Activated CD4-positive, alpha-beta memory T cell treated with anti-CD3 and anti-CD28 coated beads, Interleukin-2, amount 10 ng/mL, durations not matched to agents 7 days and 5 days (primary cell): ENCODE data around the gene PCDHGA1. TPM values are rescaled to one million over a fixed set of nuclear protein-coding genes. Genes with fewer than 3 reads are reported as not detected.
"Not testable (repeated sequence)": the region's sequence is repeated elsewhere in the genome, so short reads cannot be mapped to it uniquely, and the experiment has no call there.

Experiments
- CTCF ChIA-PET: fragments of 350-600 bp; sonication (Branson Sonifier 250); formaldehyde crosslinking; loops from one replicate; lab custom pipeline; 2021; ENCODE audit warnings: antibody characterized with exemption, inconsistent platforms; lab: Charles Lee
- POLR2A ChIA-PET: fragments of 350-600 bp; sonication (Branson Sonifier 250); formaldehyde crosslinking; loops from one replicate; lab custom pipeline; 2021; ENCODE audit warnings: antibody characterized with exemption; lab: Charles Lee
- DNase-seq: peaks from one replicate; pipeline ENCODE4 v3.0.0-alpha.2; 2020
- H3K27ac Mint-ChIP-seq: one replicate; pipeline ENCODE4 v1.8.0; 2021; ENCODE audit warnings: mild to moderate bottlenecking, mixed read lengths
- H3K27me3 Mint-ChIP-seq: one replicate; pipeline ENCODE4 v1.8.0; 2021; ENCODE audit warnings: mixed read lengths
- H3K36me3 Mint-ChIP-seq: one replicate; pipeline ENCODE4 v1.8.0; 2021; ENCODE audit warnings: low read depth, mixed read lengths
- H3K4me1 Mint-ChIP-seq: one replicate; pipeline ENCODE4 v1.8.0; 2021; ENCODE audit warnings: mixed read lengths
- H3K4me3 Mint-ChIP-seq: one replicate; pipeline ENCODE4 v1.8.0; 2021; ENCODE audit warnings: mild to moderate bottlenecking, mixed read lengths
- H3K9me3 Mint-ChIP-seq: one replicate; pipeline ENCODE4 v1.8.0; 2021; ENCODE audit warnings: mixed read lengths
- total RNA-seq, 2 experiments: library from RNA; stranded (reverse); gene quantifications; one replicate each; pipeline ENCODE4 v1.2.3, GENCODE V29; 2021

Gene PCDHGA1
- total RNA-seq, 2 experiments from 2014 or later, result 0.05 TPM; not detected in 1

DNA sequence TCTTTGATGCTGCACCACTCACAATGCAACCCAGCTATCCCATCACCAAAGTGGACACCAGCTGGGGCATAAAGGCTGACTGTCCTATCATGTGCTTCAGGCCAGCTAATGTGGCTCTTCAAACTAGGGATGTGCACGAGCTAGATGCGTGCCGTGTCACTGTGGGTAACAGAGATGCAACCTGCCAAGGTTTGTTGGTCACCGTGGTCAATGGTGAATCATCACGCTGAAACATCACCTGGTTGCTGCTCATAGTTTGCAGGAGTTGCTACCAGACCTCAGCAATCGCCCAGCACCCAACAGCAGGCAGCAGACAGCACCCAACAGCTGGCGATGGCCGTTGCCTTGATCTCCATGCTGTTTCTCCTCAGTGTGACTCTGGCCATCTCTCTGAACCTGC, 2.1 kb upstream of the PCDHGA1 start:
- ChIA-PET POLR2A (interaction anchor here (1.0 to 1.1 kb wide), 2 partner anchors 8 to 14 kb away, joined by 3 to 9 read pairs; partner anchors contain the start of gene TAF7), CTCF (interaction anchor here (0.9 to 4.0 kb wide), 2 partner anchors 8 to 10 kb away, joined by 4 to 30 read pairs; partner anchors contain the start of gene TAF7)
- no peak overlapping the region for H3K4me3 Mint-ChIP-seq

GRCh38 chr5:141332571-141332970, 2.3 kb downstream of the PCDHGA1 start:
- POLR2A ChIA-PET, result interaction anchor here (3.9 kb wide), 1 partner anchor 13 kb away, joined by 16 read pairs; the partner anchor contains the start of gene TAF7
- CTCF ChIA-PET, H3K4me1 Mint-ChIP-seq, H3K36me3 Mint-ChIP-seq, H3K27ac Mint-ChIP-seq, H3K4me3 Mint-ChIP-seq, DNase-seq: not testable (repeated sequence)
- H3K9me3 Mint-ChIP-seq, result peaks cover 15% of the 10 kb centered on the region
- peaks cover 30% of the 10 kb centered on the region for H3K27me3 Mint-ChIP-seq

More for the DNA sequence above, 2.1 kb upstream of the PCDHGA1 start:
- Mint-ChIP-seq H3K27ac (no peak overlapping the region), H3K27me3 (peaks cover 19% of the 10 kb centered on the region), H3K36me3 (peaks cover 4% of the 10 kb centered on the region), H3K9me3 (peaks cover 3% of the 10 kb centered on the region), H3K4me1 (peaks cover 5% of the 10 kb centered on the region)
- no peak for DNase-seq

- DNase-seq, result no peak
- peaks cover 20% of the 10 kb centered on the region for H3K9me3 Mint-ChIP-seq
- H3K4me3 Mint-ChIP-seq, result no peak within 1 kb of the TSS
- POLR2A ChIA-PET, result interaction anchor here (1.0 kb wide), 1 partner anchor 18 kb away, joined by 5 read pairs; the partner anchor contains the start of gene TAF7
- H3K27ac Mint-ChIP-seq, result no peak within 1 kb of the TSS
- peaks cover 26% of the 10 kb centered on the region for H3K27me3 Mint-ChIP-seq
- CTCF ChIA-PET, result interaction anchor here (0.7 to 2.9 kb wide), 6 partner anchors 8 to 174 kb away, joined by 3 to 14 read pairs (median 4); partner anchors contain the start of genes PCDHGA1, PCDHGA10 and TAF7
- no peaks in the 10 kb centered on the region for H3K4me1 Mint-ChIP-seq
- no peaks in the 10 kb centered on the region for H3K36me3 Mint-ChIP-seq
These were observed 8.4 kb downstream of the PCDHGA1 start, which contains the start of gene PCDHGA2 for GRCh38 chr5:141338538-141339306. Gene PCDHGA2 (plus strand): TSS chr5:141338760.

GRCh38 chr5:141340781-141341354, 10.6 kb downstream of the PCDHGA1 start:
- H3K27ac Mint-ChIP-seq, CTCF ChIA-PET, H3K4me1 Mint-ChIP-seq, DNase-seq, H3K36me3 Mint-ChIP-seq, H3K4me3 Mint-ChIP-seq, POLR2A ChIA-PET: not testable (repeated sequence)
- peaks cover 25% of the 10 kb centered on the region for H3K9me3 Mint-ChIP-seq
- H3K27me3 Mint-ChIP-seq, result peaks cover 14% of the 10 kb centered on the region

DNA sequence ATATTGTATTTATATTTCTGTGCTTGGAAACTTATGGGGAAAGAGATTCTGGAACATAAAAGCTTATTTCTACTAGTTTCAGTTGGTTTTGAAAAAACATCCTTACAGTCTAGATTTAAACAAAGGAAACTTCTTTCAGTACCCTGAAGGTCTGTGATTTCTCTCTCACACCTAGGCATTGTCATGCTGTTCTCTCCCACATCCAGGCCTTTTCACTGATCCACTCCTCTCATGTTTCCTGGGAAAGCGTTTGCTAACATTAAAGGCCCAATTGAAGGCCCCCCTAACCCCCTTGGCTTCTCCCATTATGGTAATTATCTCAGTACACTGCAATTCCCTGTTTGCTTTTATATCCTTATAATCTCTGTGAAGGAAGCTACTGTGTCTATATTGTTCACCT, 12.5 kb downstream of the PCDHGA1 start:
- ChIA-PET POLR2A (interaction anchor here (0.6 kb wide), 2 partner anchors 59 to 92 kb away, joined by 3 read pairs; no protein-coding TSS in a partner anchor), CTCF (interaction anchor here (1.7 to 2.7 kb wide), 2 partner anchors 22 to 79 kb away, joined by 3 to 12 read pairs; partner anchors contain the start of gene TAF7)
- H3K27ac Mint-ChIP-seq, result no peak overlapping the region
- DNase-seq, result no peak
- peaks cover 31% of the 10 kb centered on the region for H3K9me3 Mint-ChIP-seq
- H3K36me3 Mint-ChIP-seq, result peaks cover 5% of the 10 kb centered on the region
- no peaks in the 10 kb centered on the region for H3K4me1 Mint-ChIP-seq
- H3K27me3 Mint-ChIP-seq, result peaks cover 13% of the 10 kb centered on the region
- no peak overlapping the region for H3K4me3 Mint-ChIP-seq

DNA sequence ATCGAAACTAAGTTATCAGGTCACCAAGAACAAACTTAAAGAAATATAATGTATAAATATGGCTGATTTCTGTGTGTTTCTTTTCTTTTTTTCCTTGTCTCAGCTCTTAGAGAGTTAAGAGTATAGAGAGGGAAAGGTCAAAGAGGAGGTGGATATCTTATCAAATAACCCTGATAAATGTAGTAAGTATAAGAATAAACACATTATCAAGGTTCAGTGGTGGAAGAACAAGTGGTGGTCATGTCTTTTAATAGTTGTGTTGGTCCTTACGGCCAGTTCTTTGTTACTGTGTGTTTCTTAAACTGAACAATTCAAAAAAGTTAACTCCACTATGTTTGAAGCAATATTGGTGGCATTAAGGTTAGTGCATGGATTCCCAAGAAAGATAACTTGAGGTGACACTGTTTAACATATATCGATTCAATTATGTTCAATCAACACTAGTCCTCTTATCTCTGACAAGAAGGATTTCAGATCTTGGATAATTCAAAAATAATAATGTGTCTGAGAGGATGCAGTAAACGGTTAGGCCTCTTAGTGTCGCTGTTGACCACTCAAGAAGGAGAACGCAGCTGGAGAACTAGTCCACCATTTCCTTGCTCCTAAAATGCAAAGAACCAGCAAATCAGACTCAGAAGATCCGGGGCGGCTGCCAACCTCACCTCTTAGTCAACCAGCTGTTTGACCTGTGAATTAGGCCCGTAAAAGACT, 13.1 kb downstream of the PCDHGA1 start, which contains the start of gene PCDHGA3:
Gene PCDHGA3 (plus strand): TSS at position 588 of the 711 bp plus-strand sequence. CDS start 205 bp downstream, outside the sequence.
- peaks cover 9% of the 10 kb centered on the region for H3K27me3 Mint-ChIP-seq
- POLR2A ChIA-PET, result interaction anchor here (0.6 kb wide), 1 partner anchor 59 kb away, joined by 3 read pairs; no protein-coding TSS in a partner anchor

DNA sequence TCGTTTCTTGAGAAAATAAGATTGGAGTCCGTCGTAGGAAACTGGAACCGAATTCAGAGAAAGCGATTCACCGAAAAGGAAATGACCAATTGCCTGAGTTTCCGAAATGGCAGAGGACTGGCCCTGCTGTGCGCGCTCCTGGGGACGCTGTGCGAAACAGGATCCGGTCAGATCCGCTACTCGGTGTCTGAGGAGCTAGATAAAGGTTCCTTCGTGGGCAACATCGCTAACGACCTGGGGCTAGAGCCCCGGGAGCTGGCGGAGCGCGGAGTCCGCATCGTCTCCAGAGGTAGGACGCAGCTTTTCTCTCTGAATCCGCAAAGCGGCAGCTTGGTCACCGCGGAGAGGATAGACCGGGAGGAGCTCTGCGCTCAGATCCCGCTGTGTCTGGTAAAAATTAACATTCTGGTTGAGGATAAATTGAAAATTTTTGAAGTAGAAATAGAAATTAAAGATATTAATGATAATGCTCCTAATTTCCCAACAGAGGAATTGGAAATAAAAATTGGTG, 13.7 kb downstream of the PCDHGA1 start:
- POLR2A ChIA-PET, result no interaction called here
- peaks cover 5% of the 10 kb centered on the region for H3K36me3 Mint-ChIP-seq
- CTCF ChIA-PET, result interaction anchor here (0.9 to 2.7 kb wide), 3 partner anchors 24 to 77 kb away, joined by 3 to 12 read pairs (median 3); partner anchors contain the start of gene TAF7
- DNase-seq, result no peak
- peaks cover 5% of the 10 kb centered on the region for H3K27me3 Mint-ChIP-seq
- H3K27ac Mint-ChIP-seq, result no peak overlapping the region
- H3K4me1 Mint-ChIP-seq, result no peaks in the 10 kb centered on the region
- peak overlapping the region; percentile 44 for H3K4me3 Mint-ChIP-seq
- H3K9me3 Mint-ChIP-seq, result peaks cover 31% of the 10 kb centered on the region

More for the DNA sequence above, 13.1 kb downstream of the PCDHGA1 start, which contains the start of gene PCDHGA3:
- Mint-ChIP-seq H3K4me3 (peak within 1 kb of the TSS; percentile 44), H3K9me3 (peaks cover 31% of the 10 kb centered on the region), H3K27ac (no peak within 1 kb of the TSS), H3K4me1 (no peaks in the 10 kb centered on the region), H3K36me3 (peaks cover 5% of the 10 kb centered on the region)
- CTCF ChIA-PET, result interaction anchor here (0.5 to 2.7 kb wide), 5 partner anchors 13 to 78 kb away, joined by 3 to 12 read pairs (median 3); partner anchors contain the start of gene TAF7
- DNase-seq, result no peak

GRCh38 chr5:141345327-141345726, 15.0 kb downstream of the PCDHGA1 start:
- peaks cover 2% of the 10 kb centered on the region for H3K4me1 Mint-ChIP-seq
- ChIA-PET POLR2A (no interaction called here), CTCF (no interaction called here)
- DNase-seq, result no peak
- H3K9me3 Mint-ChIP-seq, result peaks cover 27% of the 10 kb centered on the region
- no peak overlapping the region for H3K4me3 Mint-ChIP-seq
- H3K27me3 Mint-ChIP-seq, result peaks cover 3% of the 10 kb centered on the region
- H3K36me3 Mint-ChIP-seq, result peaks cover 7% of the 10 kb centered on the region
- H3K27ac Mint-ChIP-seq, result no peak overlapping the region

- CTCF ChIA-PET, H3K27me3 Mint-ChIP-seq, POLR2A ChIA-PET, H3K27ac Mint-ChIP-seq, H3K4me1 Mint-ChIP-seq, H3K36me3 Mint-ChIP-seq, H3K4me3 Mint-ChIP-seq, DNase-seq: not testable (repeated sequence)
- H3K9me3 Mint-ChIP-seq, result peaks cover 27% of the 10 kb centered on the region
These were observed 15.7 kb downstream of the PCDHGA1 start for GRCh38 chr5:141346017-141346416.

DNA sequence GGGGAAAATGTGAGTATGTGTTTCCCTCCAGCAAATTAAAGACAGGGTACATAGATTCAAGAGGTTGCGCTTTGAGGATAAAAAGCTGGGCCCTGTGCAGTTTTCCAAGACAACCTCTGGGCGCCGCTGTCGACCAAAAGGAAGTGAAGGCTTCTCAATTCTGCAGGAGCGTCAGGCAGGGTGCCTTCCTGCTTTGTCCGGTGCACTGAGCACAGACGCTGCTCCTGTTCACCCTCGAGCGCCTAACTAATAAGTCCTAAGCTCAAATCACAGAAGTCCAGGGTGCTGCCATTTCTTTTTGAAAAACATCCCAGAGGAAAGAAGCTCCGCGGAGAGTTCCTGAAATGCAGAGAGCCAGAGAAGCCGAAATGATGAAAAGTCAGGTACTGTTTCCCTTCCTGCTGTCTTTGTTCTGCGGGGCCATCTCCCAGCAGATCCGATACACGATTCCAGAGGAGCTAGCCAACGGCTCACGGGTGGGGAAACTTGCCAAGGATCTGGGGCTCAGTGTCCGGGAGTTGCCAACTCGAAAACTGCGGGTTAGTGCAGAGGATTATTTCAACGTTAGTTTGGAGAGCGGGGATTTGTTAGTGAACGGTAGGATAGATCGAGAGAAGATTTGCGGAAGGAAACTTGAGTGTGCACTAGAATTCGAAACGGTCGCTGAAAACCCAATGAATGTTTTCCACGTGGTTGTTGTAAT, 19.8 kb downstream of the PCDHGA1 start, which contains the start of gene PCDHGB1:
Gene PCDHGB1 (plus strand): TSS at position 183 of the 703 bp plus-strand sequence. CDS start 162 bp downstream, at position 345.
- peaks cover 10% of the 10 kb centered on the region for H3K27me3 Mint-ChIP-seq
- POLR2A ChIA-PET, result interaction anchor here (1.0 kb wide), 1 partner anchor 29 kb away, joined by 3 read pairs; the partner anchor contains the start of gene TAF7
- H3K9me3 Mint-ChIP-seq, result peaks cover 20% of the 10 kb centered on the region
- peaks cover 8% of the 10 kb centered on the region for H3K36me3 Mint-ChIP-seq
- CTCF ChIA-PET, result interaction anchor here (0.9 to 1.4 kb wide), 8 partner anchors 19 to 214 kb away, joined by 3 to 4 read pairs (median 3); partner anchors contain the start of genes PCDHGA1, PCDHGB3, PCDHGB7 and TAF7
- H3K4me1 Mint-ChIP-seq, result peaks cover 2% of the 10 kb centered on the region
- no peak within 1 kb of the TSS for H3K27ac Mint-ChIP-seq
- peak; percentile 47 for DNase-seq
- no peak within 1 kb of the TSS for H3K4me3 Mint-ChIP-seq

DNA sequence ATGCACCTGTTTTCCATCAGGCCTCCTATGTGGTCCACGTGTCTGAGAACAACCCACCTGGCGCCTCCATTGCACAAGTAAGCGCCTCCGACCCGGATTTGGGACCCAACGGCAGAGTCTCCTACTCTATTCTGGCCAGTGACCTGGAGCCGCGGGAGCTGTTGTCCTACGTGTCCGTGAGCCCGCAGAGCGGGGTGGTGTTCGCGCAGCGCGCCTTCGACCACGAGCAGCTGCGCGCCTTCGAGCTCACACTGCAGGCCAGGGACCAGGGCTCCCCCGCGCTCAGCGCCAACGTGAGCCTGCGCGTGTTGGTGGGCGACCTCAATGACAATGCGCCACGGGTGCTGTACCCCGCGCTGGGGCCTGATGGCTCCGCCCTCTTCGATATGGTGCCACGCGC, 21.3 kb downstream of the PCDHGA1 start:
- no peak for DNase-seq
- Mint-ChIP-seq H3K9me3 (peaks cover 12% of the 10 kb centered on the region), H3K27ac (no peak overlapping the region), H3K36me3 (peaks cover 5% of the 10 kb centered on the region), H3K4me1 (peaks cover 2% of the 10 kb centered on the region), H3K4me3 (no peak overlapping the region), H3K27me3 (peaks cover 14% of the 10 kb centered on the region)
- ChIA-PET CTCF (no interaction called here), POLR2A (no interaction called here)
